SJCRH30 (cell line): ENCODE results near the gene CDH4. TPM values are rescaled to one million over a fixed set of nuclear protein-coding genes. Genes with fewer than 3 reads are reported as not detected.
"Not testable (repeated sequence)": the region's sequence is repeated elsewhere in the genome, so short reads cannot be mapped to it uniquely, and the experiment has no call there.

Experiments
- DNase-seq, 2 experiments: peaks; one replicate each; pipeline ENCODE4 v3.0.0-alpha.2; 2015 to 2020
- H3K27ac ChIP-seq: fragments of 250-450 bp; sonication (Bioruptor Pico); 2 replicates; pipeline ENCODE4 v1.5.1; 2020; ENCODE audit warnings: mild to moderate bottlenecking, moderate library complexity
- H3K27me3 ChIP-seq: fragments of 250-450 bp; sonication (Bioruptor Pico); 2 replicates; pipeline ENCODE4 v1.5.1; 2020; ENCODE audit warnings: mild to moderate bottlenecking, moderate library complexity
- H3K36me3 ChIP-seq: fragments of 250-450 bp; sonication (Bioruptor Pico); 2 replicates; pipeline ENCODE4 v1.5.1; 2020; ENCODE audit warnings: mild to moderate bottlenecking, moderate library complexity
- H3K4me1 ChIP-seq: fragments of 250-450 bp; sonication (Bioruptor Pico); 2 replicates; pipeline ENCODE4 v1.5.1; 2020; ENCODE audit warnings: mild to moderate bottlenecking, moderate library complexity
- H3K4me3 ChIP-seq: fragments of 250-450 bp; sonication (Bioruptor Pico); 2 replicates; pipeline ENCODE4 v1.5.1; 2020; ENCODE audit warnings: mild to moderate bottlenecking, moderate library complexity
- H3K9me3 ChIP-seq: fragments of 250-450 bp; sonication (Bioruptor Pico); replicated peaks from 2 replicates; pipeline ENCODE4 v1.5.1; 2020; ENCODE audit warnings: mild to moderate bottlenecking, moderate library complexity
- total RNA-seq: library from RNA; depleted of rRNA; stranded (reverse); fragments of >200 nt; shearing (Covaris generic); gene quantifications from 2 replicates; pipeline ENCODE4 v1.2.3, GENCODE V29; 2014

Gene CDH4
- total RNA-seq, 1 experiment from 2014 or later: 0.06 TPM

GRCh38 chr20:61413752-61414151 is 161.7 kb downstream of the CDH4 start:
- Histone ChIP-seq H3K4me3 (no peak overlapping the region), H3K27ac (no peak overlapping the region), H3K9me3 (no peaks in the 10 kb centered on the region), H3K36me3 (no peaks in the 10 kb centered on the region), H3K4me1 (no peaks in the 10 kb centered on the region), H3K27me3 (peaks cover 5% of the 10 kb centered on the region)
- no peak for DNase-seq

DNA sequence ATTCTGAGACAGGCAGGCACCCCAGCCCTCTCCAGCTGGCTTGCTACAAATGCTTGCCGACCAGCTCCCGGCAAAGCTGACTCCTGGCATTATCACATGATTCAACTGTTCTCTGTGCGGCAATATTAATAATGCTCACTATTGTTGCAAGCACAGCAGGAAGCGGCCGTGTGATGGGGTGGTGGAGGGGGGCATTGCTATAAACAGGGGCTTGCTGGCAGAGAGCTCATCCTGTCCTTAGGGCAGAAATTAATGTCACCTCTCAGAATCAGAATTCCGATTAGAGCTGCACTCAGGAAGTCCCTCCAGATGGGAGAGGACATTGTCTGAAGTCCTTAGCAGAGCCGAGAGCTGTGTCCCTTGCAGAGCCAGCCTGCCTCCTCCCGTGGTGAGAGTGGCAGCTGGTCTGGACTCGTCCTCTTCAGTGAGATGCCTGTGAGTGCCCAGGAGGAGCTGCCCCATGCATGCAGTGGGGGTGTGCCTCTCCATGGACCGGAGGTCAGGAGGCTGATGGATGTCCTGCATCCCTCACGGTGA is 162.5 kb downstream of the CDH4 start:
- DNase-seq: no peak
- Histone ChIP-seq H3K4me1 (no peaks in the 10 kb centered on the region), H3K4me3 (no peak overlapping the region), H3K27ac (no peak overlapping the region), H3K36me3 (no peaks in the 10 kb centered on the region), H3K27me3 (peaks cover 10% of the 10 kb centered on the region), H3K9me3 (no peaks in the 10 kb centered on the region)

DNA sequence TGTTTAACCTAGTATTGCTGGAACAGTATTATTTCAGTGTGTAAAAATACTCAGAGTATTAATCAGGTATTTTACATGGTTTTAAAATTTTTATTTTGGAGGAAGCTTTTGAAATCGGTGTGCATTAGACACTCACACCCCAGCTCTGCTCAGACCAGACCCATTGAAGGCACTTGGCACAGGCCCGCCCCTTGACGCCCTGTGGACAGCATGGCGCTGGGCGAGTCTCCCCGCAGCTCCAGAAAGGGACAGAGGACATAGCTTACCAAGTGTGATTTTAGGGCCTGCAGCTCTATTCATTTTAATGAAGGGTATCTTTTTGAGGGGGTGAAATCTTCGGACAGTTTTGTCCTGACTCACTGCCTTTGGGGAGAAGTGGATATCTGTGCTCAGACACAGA is 164.5 kb downstream of the CDH4 start:
- DNase-seq: no peak
- Histone ChIP-seq H3K9me3 (no peaks in the 10 kb centered on the region), H3K4me3 (no peak overlapping the region)

DNA sequence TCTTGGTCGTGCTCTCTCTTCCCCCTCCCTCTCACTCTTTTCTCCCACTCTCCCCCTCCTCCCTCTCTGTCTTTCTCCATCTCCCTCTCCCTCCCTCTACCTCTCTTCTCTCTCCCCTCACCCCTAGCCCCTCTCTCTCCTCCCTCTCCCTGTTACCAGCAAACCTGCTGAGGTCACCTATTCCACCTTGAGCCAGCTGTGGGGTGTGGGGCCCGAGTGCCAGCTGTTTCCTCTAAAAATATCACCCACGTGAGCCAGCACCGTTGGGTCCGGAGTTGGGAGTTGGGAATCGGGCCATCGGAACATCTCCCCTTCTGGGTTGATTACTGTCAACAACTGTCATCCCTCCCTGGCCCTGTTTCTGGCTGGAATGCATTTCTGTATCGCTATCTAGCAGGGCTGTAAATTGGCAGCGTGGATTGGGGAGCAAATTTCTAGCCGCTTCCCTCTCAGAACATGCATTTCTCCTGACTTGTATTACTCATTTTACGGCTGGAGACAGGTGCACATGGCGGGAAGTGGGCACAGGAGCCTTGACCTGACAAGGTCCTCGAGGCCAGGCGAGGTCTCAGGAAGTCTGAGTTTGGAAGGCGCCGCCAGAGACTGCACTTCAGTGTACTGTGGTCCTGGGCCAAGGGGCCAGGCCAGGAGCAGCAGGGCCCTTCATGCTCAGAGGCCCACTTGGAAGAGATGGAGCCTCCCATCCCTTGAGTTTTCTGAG is 165.3 kb downstream of the CDH4 start:
- Histone ChIP-seq H3K4me3 (no peak overlapping the region), H3K9me3 (no peaks in the 10 kb centered on the region), H3K4me1 (no peaks in the 10 kb centered on the region), H3K27me3 (peaks cover 10% of the 10 kb centered on the region), H3K27ac (no peak overlapping the region), H3K36me3 (no peaks in the 10 kb centered on the region)
- no peak for DNase-seq

More for the DNA sequence above, 164.5 kb downstream of the CDH4 start:
- Histone ChIP-seq H3K36me3 (no peaks in the 10 kb centered on the region), H3K27me3 (peaks cover 10% of the 10 kb centered on the region), H3K27ac (no peak overlapping the region), H3K4me1 (no peaks in the 10 kb centered on the region)

DNA sequence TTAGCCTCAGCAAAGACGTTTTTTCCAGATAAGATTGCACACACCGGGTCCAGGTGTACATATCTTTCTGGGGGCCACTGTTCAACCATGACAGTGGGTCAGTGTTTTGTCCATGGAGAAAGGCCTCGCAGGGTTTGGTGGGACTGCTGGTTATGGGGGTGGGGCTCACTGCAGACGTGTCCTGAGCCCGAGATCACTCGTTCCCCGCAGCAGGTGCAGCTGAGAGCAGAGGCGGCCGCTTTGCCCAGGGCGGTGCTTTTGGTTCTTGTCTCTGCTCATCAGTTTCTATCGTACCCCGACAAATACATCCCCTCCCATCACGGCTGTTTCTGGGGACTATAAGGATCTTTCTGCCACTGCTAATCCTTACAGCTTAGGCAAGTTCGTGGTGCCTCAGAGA is 166.9 kb downstream of the CDH4 start:
- Histone ChIP-seq H3K9me3 (no peaks in the 10 kb centered on the region), H3K4me3 (no peak overlapping the region), H3K27ac (no peak overlapping the region), H3K4me1 (no peaks in the 10 kb centered on the region), H3K27me3 (peaks cover 10% of the 10 kb centered on the region), H3K36me3 (no peaks in the 10 kb centered on the region)
- no peak for DNase-seq

- no peak overlapping the region for H3K27ac ChIP-seq
- H3K4me3 ChIP-seq: no peak overlapping the region
- H3K36me3 ChIP-seq: no peaks in the 10 kb centered on the region
- H3K27me3 ChIP-seq: peaks cover 10% of the 10 kb centered on the region
- no peak for DNase-seq
- H3K9me3 ChIP-seq: no peaks in the 10 kb centered on the region
- H3K4me1 ChIP-seq: no peaks in the 10 kb centered on the region
Measured at GRCh38 chr20:61419501-61419900, 167.4 kb downstream of the CDH4 start.

GRCh38 chr20:61420056-61420455 is 168.0 kb downstream of the CDH4 start:
- peaks cover 10% of the 10 kb centered on the region for H3K27me3 ChIP-seq
- no peaks in the 10 kb centered on the region for H3K4me1 ChIP-seq

DNA sequence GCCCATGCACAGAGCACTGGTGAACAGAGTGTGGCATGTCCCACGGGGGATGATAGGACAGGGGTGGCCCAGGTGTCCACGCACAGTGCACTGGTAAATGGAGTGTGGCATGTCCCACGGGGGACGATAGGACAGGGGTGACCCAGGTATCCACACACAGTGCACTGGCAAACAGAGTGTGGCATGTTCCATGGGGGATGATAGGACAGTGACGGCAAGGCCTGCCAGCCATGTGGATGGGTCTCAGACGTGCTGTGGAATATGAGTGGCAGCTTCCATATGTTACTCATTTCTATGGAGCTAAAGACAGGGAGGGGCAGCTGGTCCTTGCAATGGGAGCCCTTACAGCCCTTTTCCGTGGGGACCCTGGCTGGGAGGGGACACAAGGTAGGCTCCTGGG is 168.7 kb downstream of the CDH4 start:
- DNase-seq: no peak
- H3K4me3 ChIP-seq: no peak overlapping the region
- H3K36me3 ChIP-seq: no peaks in the 10 kb centered on the region
- H3K27me3 ChIP-seq: peaks cover 10% of the 10 kb centered on the region
- H3K27ac ChIP-seq: no peak overlapping the region
- H3K4me1 ChIP-seq: no peaks in the 10 kb centered on the region
- no peaks in the 10 kb centered on the region for H3K9me3 ChIP-seq

More at GRCh38 chr20:61420056-61420455, 168.0 kb downstream of the CDH4 start:
- H3K27ac ChIP-seq: no peak overlapping the region
- DNase-seq: no peak
- H3K36me3 ChIP-seq: no peaks in the 10 kb centered on the region
- no peaks in the 10 kb centered on the region for H3K9me3 ChIP-seq
- H3K4me3 ChIP-seq: no peak overlapping the region

- H3K27me3 ChIP-seq: peaks cover 14% of the 10 kb centered on the region
- H3K36me3 ChIP-seq: no peaks in the 10 kb centered on the region
- no peak overlapping the region for H3K27ac ChIP-seq
- no peak overlapping the region for H3K4me3 ChIP-seq
- H3K9me3 ChIP-seq: no peaks in the 10 kb centered on the region
- no peak for DNase-seq
- H3K4me1 ChIP-seq: no peaks in the 10 kb centered on the region
Measured at GRCh38 chr20:61422636-61423425, 170.8 kb downstream of the CDH4 start.

DNA sequence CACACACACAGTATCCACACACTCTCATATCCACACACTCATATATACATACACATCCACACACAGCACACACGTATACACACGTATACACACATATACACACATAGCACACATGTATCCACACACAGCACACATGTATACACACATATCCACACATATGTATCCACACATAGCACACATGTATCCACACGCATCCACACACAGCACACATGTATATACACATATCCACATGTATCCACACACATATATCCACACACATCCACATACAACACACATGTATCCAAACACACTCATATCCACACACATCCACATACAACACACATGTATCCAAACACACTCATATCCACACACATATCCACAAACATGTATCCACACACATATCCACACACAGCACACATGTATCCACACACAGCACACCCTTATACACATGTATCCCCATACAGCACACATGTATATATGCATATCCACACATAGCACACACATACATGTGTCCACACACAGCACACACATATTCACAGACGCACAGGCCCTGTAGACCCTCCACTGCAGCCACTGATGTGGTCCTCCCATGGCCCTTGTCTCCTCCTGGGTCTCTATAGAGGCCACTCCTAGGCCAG is 172.1 kb downstream of the CDH4 start:
- no peaks in the 10 kb centered on the region for H3K36me3 ChIP-seq
- peaks cover 5% of the 10 kb centered on the region for H3K27me3 ChIP-seq
- H3K4me1 ChIP-seq: no peaks in the 10 kb centered on the region
- H3K27ac ChIP-seq: no peak overlapping the region
- H3K9me3 ChIP-seq: no peaks in the 10 kb centered on the region
- H3K4me3 ChIP-seq: no peak overlapping the region
- DNase-seq: no peak

DNA sequence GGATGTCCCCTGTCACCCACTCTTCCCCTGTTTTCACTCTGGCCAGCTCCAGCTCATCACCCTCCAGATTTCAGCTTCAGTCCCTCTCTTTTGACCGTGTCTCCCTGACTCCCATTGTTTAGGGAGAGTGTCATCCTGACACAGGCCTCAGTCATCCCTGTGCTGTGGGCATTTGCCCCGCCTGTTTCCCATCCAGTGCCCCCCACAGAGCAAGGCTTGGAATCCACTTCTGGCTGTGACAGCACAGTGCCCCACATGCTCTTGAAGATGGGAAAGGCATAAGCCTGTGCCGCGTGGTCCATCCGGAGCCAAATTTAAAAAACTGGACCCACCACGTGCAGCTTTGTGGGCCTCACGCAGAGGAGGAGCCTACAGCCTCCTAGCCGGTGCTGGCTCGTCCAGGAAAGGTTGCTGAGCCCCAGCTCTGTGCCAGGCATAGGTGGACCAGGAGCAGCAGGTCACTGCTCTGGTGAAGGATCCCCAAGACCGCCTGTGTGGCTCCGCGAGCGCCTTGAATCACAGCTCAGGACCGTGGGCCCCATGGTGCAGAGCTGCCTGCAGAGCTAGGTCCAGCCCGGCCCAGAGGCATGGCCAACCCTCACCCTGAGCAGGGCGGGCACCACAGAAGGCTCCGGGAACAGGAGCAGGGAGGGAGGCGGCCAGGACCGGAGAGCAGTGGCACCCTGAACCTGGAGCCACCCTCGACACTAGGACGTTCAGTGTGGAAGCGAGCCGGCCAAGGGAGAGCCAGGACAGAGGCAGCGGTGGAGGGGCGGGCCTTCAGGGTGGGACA is 172.8 kb downstream of the CDH4 start:
- no peak for DNase-seq
- H3K27me3 ChIP-seq: peaks cover 4% of the 10 kb centered on the region; the same call in 1 of the 2 replicates
- H3K4me1 ChIP-seq: no peaks in the 10 kb centered on the region
- H3K4me3 ChIP-seq: no peak overlapping the region
- no peaks in the 10 kb centered on the region for H3K9me3 ChIP-seq
- H3K36me3 ChIP-seq: no peaks in the 10 kb centered on the region
- H3K27ac ChIP-seq: no peak overlapping the region

- H3K36me3 ChIP-seq, H3K4me1 ChIP-seq, H3K4me3 ChIP-seq, H3K9me3 ChIP-seq, H3K27me3 ChIP-seq, H3K27ac ChIP-seq, DNase-seq: not testable (repeated sequence)
Measured at GRCh38 chr20:61425541-61425991, 173.5 kb downstream of the CDH4 start.

DNA sequence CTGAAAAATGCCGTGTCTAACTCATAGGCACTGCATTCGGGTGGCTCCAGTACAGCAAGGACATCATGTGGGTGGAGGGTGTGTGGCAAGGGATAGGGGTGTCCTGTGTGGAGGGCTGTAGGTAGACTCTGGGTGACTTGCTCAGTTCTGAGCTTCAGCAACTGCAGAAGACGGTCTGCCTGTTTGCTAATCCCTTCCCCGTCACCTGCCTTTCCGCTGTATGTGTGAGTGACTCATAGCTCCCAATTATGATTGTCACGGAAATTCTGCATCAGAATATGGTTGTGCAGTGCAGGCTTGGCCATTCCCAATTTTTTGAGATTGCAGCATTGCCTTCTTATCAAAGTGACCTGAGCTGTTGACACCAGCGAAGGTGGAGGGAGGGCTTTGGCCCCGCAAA is 174.3 kb downstream of the CDH4 start:
- no peak overlapping the region for H3K27ac ChIP-seq
- no peak for DNase-seq
- H3K4me1 ChIP-seq: no peaks in the 10 kb centered on the region
- no peak overlapping the region for H3K4me3 ChIP-seq
- H3K9me3 ChIP-seq: no peaks in the 10 kb centered on the region
- no peaks in the 10 kb centered on the region for H3K36me3 ChIP-seq
- peaks cover 4% of the 10 kb centered on the region; the same call in 1 of the 2 replicates for H3K27me3 ChIP-seq

GRCh38 chr20:61429458-61430227 is 177.6 kb downstream of the CDH4 start:
- Histone ChIP-seq H3K36me3 (no peaks in the 10 kb centered on the region), H3K9me3 (no peaks in the 10 kb centered on the region), H3K27me3 (peaks cover 7% of the 10 kb centered on the region), H3K27ac (no peak overlapping the region), H3K4me3 (no peak overlapping the region), H3K4me1 (no peaks in the 10 kb centered on the region)
- DNase-seq: no peak
